Bronchial epithelial cell (primary cell): Measurements from ENCODE around the gene ACTA1. TPM values are rescaled to one million over a fixed set of nuclear protein-coding genes. Genes with fewer than 3 reads are reported as not detected.
A peak's percentile ranks its signal among the peaks of the same experiment; 100 is the strongest.

Experiments used
- DNase-seq: peaks from one replicate; pipeline ENCODE4 v3.0.0-alpha.2; 2010; ENCODE audit warnings: low read depth
- FAIRE-seq: peaks from 2 replicates; lab custom pipeline; 2011; peaks lifted over from hg19 to GRCh38; lab: Jason Lieb, UNC
- H3K27me3 ChIP-seq: 2 replicates; pipeline ENCODE4 v1.5.1; 2011; ENCODE audit warnings: low read length; ENCODE audit not compliant: control insufficient read depth, insufficient read depth
- H3K36me3 ChIP-seq: 2 replicates; pipeline ENCODE4 v1.5.1; 2011; ENCODE audit warnings: low read length; ENCODE audit not compliant: control insufficient read depth, insufficient read depth
- H3K4me3 ChIP-seq: 2 replicates; pipeline ENCODE4 v1.5.1; 2011; ENCODE audit warnings: mild to moderate bottlenecking, low read depth, low read length, control low read depth
- total RNA-seq: library from RNA; depleted of rRNA; stranded (reverse); fragments of >200 nt; gene quantifications from 2 replicates; pipeline ENCODE4 v1.2.1, GENCODE V29; 2014
- TF ChIP-seq, protein P1 (sequence below): IDR thresholded peaks from 2 replicates; pipeline ENCODE4 v1.5.1; 2011; ENCODE audit warnings: mild to moderate bottlenecking, moderate library complexity, low read length, control low read depth, inconsistent platforms; ENCODE audit not compliant: insufficient read depth, severe bottlenecking

The ACTA1 gene
- total RNA-seq, 1 donor from 2014 or later = not detected

DNA sequence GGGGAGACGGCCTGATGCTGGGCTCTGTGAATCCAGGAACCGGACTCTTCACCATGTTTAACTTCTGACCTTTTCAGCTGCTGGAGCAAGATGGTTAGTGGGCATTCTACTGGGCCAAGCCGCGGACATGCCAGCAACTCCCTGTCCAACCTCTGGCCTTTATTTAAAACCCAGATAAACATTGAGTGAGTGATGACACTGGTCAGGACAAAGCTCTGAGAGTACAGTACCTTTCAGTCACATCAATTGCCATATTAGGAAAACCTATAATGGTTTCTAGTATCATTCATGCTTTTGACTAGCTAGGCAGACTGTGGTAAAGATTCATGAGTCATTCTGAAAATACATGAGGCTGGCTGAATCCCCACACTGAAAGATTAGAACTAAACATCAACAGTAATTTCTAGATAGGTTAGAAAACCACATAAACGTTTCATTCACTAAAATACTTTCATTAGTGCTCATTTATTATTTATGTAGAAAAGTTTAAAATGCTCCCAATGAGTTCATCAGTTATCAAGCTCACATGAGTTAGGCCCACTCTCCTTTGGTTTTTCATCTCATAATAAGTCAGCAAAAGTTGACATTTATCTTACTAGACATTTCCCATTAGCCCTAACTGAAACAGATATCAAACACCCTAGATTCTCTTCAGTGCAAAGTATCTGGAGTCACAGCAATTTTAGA lies 7.1 kb upstream of the ACTA1 start:
- peak; percentile 51 for DNase-seq

DNA sequence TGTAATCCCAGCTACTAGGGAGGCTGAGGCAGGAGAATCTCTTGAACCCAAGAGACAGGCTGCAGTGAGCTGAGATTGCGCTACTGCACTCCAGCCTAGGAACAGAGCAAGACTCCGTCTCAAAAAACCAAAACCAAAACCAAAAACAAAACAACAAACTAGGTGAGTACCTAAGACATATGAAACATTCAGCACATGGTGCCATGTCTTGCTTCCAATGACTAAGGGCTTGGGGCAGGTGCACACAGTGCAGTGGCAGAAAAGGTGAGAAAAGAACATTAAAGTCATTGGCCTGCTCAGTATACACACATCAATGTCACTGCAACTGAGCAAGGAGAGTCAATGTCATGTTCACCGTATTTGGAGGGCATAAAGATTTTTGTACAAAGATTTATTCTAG lies 4.1 kb upstream of the ACTA1 start:
- Histone ChIP-seq H3K36me3 (peaks cover 2% of the 10 kb centered on the region), H3K4me3 (no peak overlapping the region), H3K27me3 (peaks cover 25% of the 10 kb centered on the region)
- no peak for DNase-seq
- no peak for FAIRE-seq
- TF ChIP-seq, protein P1, sequence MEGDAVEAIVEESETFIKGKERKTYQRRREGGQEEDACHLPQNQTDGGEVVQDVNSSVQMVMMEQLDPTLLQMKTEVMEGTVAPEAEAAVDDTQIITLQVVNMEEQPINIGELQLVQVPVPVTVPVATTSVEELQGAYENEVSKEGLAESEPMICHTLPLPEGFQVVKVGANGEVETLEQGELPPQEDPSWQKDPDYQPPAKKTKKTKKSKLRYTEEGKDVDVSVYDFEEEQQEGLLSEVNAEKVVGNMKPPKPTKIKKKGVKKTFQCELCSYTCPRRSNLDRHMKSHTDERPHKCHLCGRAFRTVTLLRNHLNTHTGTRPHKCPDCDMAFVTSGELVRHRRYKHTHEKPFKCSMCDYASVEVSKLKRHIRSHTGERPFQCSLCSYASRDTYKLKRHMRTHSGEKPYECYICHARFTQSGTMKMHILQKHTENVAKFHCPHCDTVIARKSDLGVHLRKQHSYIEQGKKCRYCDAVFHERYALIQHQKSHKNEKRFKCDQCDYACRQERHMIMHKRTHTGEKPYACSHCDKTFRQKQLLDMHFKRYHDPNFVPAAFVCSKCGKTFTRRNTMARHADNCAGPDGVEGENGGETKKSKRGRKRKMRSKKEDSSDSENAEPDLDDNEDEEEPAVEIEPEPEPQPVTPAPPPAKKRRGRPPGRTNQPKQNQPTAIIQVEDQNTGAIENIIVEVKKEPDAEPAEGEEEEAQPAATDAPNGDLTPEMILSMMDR = no peak

More for the DNA sequence above, 7.1 kb upstream of the ACTA1 start:
- TF ChIP-seq, protein P1 = no peak
- Histone ChIP-seq H3K4me3 (no peak overlapping the region), H3K36me3 (peaks cover 2% of the 10 kb centered on the region), H3K27me3 (no peaks in the 10 kb centered on the region)
- FAIRE-seq = no peak

DNA sequence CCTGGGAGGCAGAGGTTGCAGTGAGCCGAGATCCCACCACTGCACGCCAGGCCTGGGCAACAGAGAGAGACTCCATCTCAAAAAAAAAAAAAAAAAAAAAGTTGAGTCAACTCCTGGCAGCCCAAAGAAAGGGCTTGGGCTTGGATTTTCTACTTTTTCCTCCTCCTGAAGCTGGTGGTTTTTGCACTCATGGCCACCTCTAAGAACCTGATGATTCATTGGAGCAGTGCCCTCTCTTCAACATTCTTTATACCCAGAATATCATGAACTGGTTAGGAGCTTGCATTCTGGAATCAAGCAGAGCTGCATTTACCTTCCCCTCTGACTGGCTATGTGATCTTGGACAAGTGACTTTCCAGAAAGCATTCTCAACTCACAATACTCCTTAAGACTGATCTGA lies 3.5 kb upstream of the ACTA1 start:
- no peak for FAIRE-seq
- Histone ChIP-seq H3K36me3 (peaks cover 2% of the 10 kb centered on the region), H3K27me3 (peaks cover 30% of the 10 kb centered on the region), H3K4me3 (no peak overlapping the region)
- TF ChIP-seq, protein P1 = no peak
- no peak for DNase-seq

DNA sequence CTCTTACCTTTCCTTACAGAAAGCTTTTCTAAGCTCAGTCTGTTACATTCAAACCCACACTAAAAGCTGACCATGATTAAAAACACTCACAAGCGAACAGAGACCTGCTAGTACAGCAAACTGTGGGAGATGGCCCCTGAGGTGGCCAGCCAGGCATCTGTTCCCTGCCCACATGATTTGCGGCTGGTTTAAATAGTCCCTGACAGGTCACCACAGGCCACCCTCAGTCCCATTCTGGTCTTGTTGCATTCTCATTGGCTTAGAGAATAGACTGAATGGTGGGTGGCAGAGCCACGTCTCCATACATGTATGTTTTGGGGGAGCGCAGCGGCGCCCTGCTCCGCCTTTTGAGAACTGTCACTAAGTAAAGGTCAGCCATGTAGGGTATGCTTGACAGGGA lies 2.3 kb upstream of the ACTA1 start:
- DNase-seq (no peak), FAIRE-seq (no peak)
- TF ChIP-seq, protein P1 = no peak
- Histone ChIP-seq H3K4me3 (no peak overlapping the region), H3K27me3 (peaks cover 40% of the 10 kb centered on the region), H3K36me3 (peaks cover 2% of the 10 kb centered on the region)

DNA sequence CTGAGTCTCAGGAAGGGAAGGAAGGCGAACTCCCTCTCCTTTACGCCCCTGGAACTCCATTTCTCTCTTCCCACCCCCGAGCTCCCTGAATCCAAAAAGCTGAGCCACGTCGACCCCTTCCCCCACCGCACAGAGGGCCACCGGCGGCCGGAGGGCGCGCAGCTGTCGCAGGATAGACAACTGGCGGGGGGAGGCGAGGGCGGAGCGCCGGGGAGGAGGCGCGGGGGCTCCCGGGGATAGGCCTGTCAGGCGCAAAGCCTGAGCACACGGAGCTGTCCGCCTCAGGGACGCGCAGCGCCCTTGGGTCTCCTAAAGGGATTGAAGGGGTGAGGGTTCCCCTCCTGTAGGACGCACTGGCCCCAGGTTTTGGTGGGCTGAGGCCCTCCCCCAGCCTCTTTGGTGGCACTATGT lies 752 bp upstream of the ACTA1 start:
- no peak for FAIRE-seq
- Histone ChIP-seq H3K27me3 (peaks cover 50% of the 10 kb centered on the region), H3K36me3 (no peaks in the 10 kb centered on the region), H3K4me3 (no peak overlapping the region)
- no peak for DNase-seq
- TF ChIP-seq, protein P1 = no peak
